GM19193 (cell line): ENCODE measurements around the gene TMEM138.

Experiments
- POLR2A ChIP-seq: IDR thresholded peaks from 4 replicates; pipeline ENCODE4 v1.6.1; 2011; ENCODE audit not compliant: insufficient read depth, insufficient read length; ENCODE audit errors: extremely low read depth

The TMEM138 gene

GRCh38 chr11:61361741-61362541 lies at the start of gene TMEM138, which contains the start of gene CYB561A3:
TMEM138 (plus strand) TSS chr11:61362374; CDS start chr11:61364391, 2,017 bp downstream.
CYB561A3 (minus strand) TSS chr11:61361882; CDS start chr11:61356713, 5,169 bp downstream.
- peak; percentile 99 for TF ChIP-seq POLR2A

GRCh38 chr11:61315260-61315659 lies 46.9 kb upstream of the TMEM138 start:
- TF ChIP-seq POLR2A, result no peak

- TF ChIP-seq POLR2A, result no peak
Measured at GRCh38 chr11:61325649-61326414, 36.3 kb upstream of the TMEM138 start.

- TF ChIP-seq POLR2A, result no peak
Measured at GRCh38 chr11:61327669-61328071, 34.5 kb upstream of the TMEM138 start.

GRCh38 chr11:61328351-61328750 lies 33.8 kb upstream of the TMEM138 start:
- no peak for TF ChIP-seq POLR2A

- TF ChIP-seq POLR2A, result no peak
Measured at GRCh38 chr11:61329871-61330270, 32.3 kb upstream of the TMEM138 start.

GRCh38 chr11:61331651-61332050 lies 30.5 kb upstream of the TMEM138 start:
- TF ChIP-seq POLR2A, result no peak

GRCh38 chr11:61332281-61332796 lies 29.8 kb upstream of the TMEM138 start:
- TF ChIP-seq POLR2A, result no peak

- TF ChIP-seq POLR2A, result peak; percentile 95
Measured at GRCh38 chr11:61332797-61333549, 29.2 kb upstream of the TMEM138 start, which contains the start of the genes DDB1 and TKFC. DDB1 (minus strand) TSS chr11:61333105; CDS start chr11:61332968, 137 bp downstream. TKFC (plus strand) TSS chr11:61333228; CDS start chr11:61334729, 1,501 bp downstream.

GRCh38 chr11:61333550-61334433 lies 28.4 kb upstream of the TMEM138 start:
- TF ChIP-seq POLR2A, result no peak

- TF ChIP-seq POLR2A, result no peak
Measured at GRCh38 chr11:61334434-61335354, 27.5 kb upstream of the TMEM138 start.

- TF ChIP-seq POLR2A, result no peak
Measured at GRCh38 chr11:61335355-61335710, 26.8 kb upstream of the TMEM138 start.

GRCh38 chr11:61336171-61336935 lies 25.8 kb upstream of the TMEM138 start:
- TF ChIP-seq POLR2A, result no peak
